SK-N-SH treated with all-trans-retinoic acid at 6 μM for 48 hours (cell line): ENCODE measurements around the gene TFEB.

Experiments
- ATAC-seq: fragments of 200-7000 bp; cut with Tn5 transposase; 3 replicates; pipeline ENCODE4 v1.9.1; 2020; ENCODE audit warnings: mild to moderate bottlenecking, moderate library complexity
- ARNTL ChIP-seq: fragments of 450-650 bp; formaldehyde crosslinking; IDR thresholded peaks from 2 replicates; pipeline ENCODE4 v1.5.0; 2020; ENCODE audit warnings: low read depth, mild to moderate bottlenecking, moderate library complexity, borderline replicate concordance
- ESRRG ChIP-seq: fragments of 250-450 bp; sonication (Bioruptor Pico); IDR thresholded peaks from 2 replicates; pipeline ENCODE4 v1.6.1; 2021; ENCODE audit warnings: mild to moderate bottlenecking
- GLIS3 ChIP-seq: fragments of 250-450 bp; sonication (Bioruptor Pico); IDR thresholded peaks from 2 replicates; pipeline ENCODE4 v1.5.0; 2020; ENCODE audit warnings: mild to moderate bottlenecking, moderate library complexity
- ISL1 ChIP-seq: fragments of 250-450 bp; sonication (Bioruptor Pico); IDR thresholded peaks from 2 replicates; pipeline ENCODE4 v2.1.2; 2022; ENCODE audit warnings: mild to moderate bottlenecking, moderate library complexity
- OSR1 ChIP-seq: fragments of 250-450 bp; sonication (Bioruptor Pico); IDR thresholded peaks from 2 replicates; pipeline ENCODE4 v1.8.0; 2022; ENCODE audit warnings: moderate library complexity, mild to moderate bottlenecking, inconsistent platforms
- PPARA ChIP-seq: fragments of 250-450 bp; sonication (Bioruptor Pico); IDR thresholded peaks from 2 replicates; pipeline ENCODE4 v1.5.0; 2020; ENCODE audit warnings: mild to moderate bottlenecking, borderline replicate concordance
- RARB ChIP-seq: fragments of 250-450 bp; sonication (Bioruptor Pico); IDR thresholded peaks from 2 replicates; pipeline ENCODE4 v1.8.0; 2021; ENCODE audit warnings: mild to moderate bottlenecking, moderate library complexity
- SNAI2 ChIP-seq: fragments of 250-450 bp; sonication (Bioruptor Pico); IDR thresholded peaks from 2 replicates; pipeline ENCODE4 v1.5.0; 2020; ENCODE audit warnings: mild to moderate bottlenecking, moderate library complexity
- TCF4 ChIP-seq: fragments of 250-450 bp; sonication (Bioruptor Pico); IDR thresholded peaks from 2 replicates; pipeline ENCODE4 v1.8.0; 2021; ENCODE audit warnings: mild to moderate bottlenecking, moderate library complexity, borderline replicate concordance
- TOX ChIP-seq: fragments of 250-450 bp; sonication (Bioruptor Pico); IDR thresholded peaks from 2 replicates; pipeline ENCODE4 v1.8.0; 2021; ENCODE audit warnings: mild to moderate bottlenecking, moderate library complexity, borderline replicate concordance
- ZC3H10 ChIP-seq: fragments of 250-450 bp; sonication (Bioruptor Pico); IDR thresholded peaks from 2 replicates; pipeline ENCODE4 v1.5.1; 2021; ENCODE audit warnings: mild to moderate bottlenecking, moderate library complexity
- ZFP3 ChIP-seq: fragments of 250-450 bp; sonication (Bioruptor Pico); IDR thresholded peaks from 2 replicates; pipeline ENCODE4 v1.5.0; 2020; ENCODE audit warnings: mild to moderate bottlenecking, moderate library complexity
- ZNF70 ChIP-seq: fragments of 450-650 bp; formaldehyde crosslinking; IDR thresholded peaks from 2 replicates; pipeline ENCODE4 v1.5.0; 2020; ENCODE audit warnings: mild to moderate bottlenecking, moderate library complexity
- ZNF8 ChIP-seq: fragments of 450-650 bp; formaldehyde crosslinking; IDR thresholded peaks from 2 replicates; pipeline ENCODE4 v1.5.0; 2020; ENCODE audit warnings: mild to moderate bottlenecking, moderate library complexity
- TF ChIP-seq, protein P1 (sequence below): fragments of 250-450 bp; sonication (Bioruptor Pico); IDR thresholded peaks from 2 replicates; pipeline ENCODE4 v1.8.0; 2021; ENCODE audit warnings: low read depth, mild to moderate bottlenecking, moderate library complexity, borderline replicate concordance
- TF ChIP-seq, protein P2 (sequence below): fragments of 250-450 bp; sonication (Bioruptor Pico); IDR thresholded peaks from 2 replicates; pipeline ENCODE4 v1.5.1; 2020; ENCODE audit warnings: low read depth, mild to moderate bottlenecking, moderate library complexity
- TF ChIP-seq, protein P3 (sequence below): fragments of 250-450 bp; sonication (Bioruptor Pico); IDR thresholded peaks from 2 replicates; pipeline ENCODE4 v1.5.0; 2020; ENCODE audit warnings: mild to moderate bottlenecking, moderate library complexity
- TF ChIP-seq, protein P4 (sequence below): fragments of 250-450 bp; sonication (Bioruptor Pico); IDR thresholded peaks from 2 replicates; pipeline ENCODE4 v1.5.1; 2021; ENCODE audit warnings: mild to moderate bottlenecking, moderate library complexity
- TF ChIP-seq, protein P5 (sequence below): fragments of 250-450 bp; sonication (Bioruptor Pico); IDR thresholded peaks from 2 replicates; pipeline ENCODE4 v1.8.0; 2020; ENCODE audit warnings: mild to moderate bottlenecking, moderate library complexity, borderline replicate concordance

Gene TFEB

DNA sequence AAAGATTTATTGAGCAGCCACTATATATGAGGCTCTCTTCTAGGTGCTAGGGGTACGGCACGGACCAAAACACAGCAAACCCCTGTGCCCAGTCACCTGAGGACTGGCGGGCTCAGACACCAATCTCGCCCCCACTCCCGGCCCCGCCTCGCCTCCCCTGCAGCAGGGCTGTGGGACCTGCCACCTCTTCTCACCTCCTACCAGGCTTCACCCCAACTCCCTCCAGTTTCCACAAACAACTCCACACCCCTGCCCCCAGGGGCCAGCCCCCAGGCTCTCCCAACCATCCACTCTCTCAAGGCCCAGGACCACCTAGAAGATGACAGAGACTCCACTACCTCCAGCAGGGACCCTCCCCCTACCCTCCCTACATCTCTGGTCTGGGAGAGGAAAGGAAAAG lies 6.5 kb downstream of the TFEB start:
- no peak for ATAC-seq
- TF ChIP-seq, protein P1, sequence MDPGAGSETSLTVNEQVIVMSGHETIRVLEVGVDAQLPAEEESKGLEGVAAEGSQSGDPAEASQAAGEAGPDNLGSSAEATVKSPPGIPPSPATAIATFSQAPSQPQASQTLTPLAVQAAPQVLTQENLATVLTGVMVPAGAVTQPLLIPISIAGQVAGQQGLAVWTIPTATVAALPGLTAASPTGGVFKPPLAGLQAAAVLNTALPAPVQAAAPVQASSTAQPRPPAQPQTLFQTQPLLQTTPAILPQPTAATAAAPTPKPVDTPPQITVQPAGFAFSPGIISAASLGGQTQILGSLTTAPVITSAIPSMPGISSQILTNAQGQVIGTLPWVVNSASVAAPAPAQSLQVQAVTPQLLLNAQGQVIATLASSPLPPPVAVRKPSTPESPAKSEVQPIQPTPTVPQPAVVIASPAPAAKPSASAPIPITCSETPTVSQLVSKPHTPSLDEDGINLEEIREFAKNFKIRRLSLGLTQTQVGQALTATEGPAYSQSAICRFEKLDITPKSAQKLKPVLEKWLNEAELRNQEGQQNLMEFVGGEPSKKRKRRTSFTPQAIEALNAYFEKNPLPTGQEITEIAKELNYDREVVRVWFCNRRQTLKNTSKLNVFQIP (CRISPR knock-in tag) = no peak
- TF ChIP-seq TOX (CRISPR knock-in tag) (no peak), RARB (CRISPR knock-in tag) (no peak), ESRRG (CRISPR knock-in tag) (no peak), ARNTL (CRISPR knock-in tag) (no peak), ZFP3 (CRISPR knock-in tag) (no peak), GLIS3 (no peak), ZNF70 (CRISPR knock-in tag) (no peak), SNAI2 (no peak), ISL1 (no peak)
- TF ChIP-seq, protein P2, sequence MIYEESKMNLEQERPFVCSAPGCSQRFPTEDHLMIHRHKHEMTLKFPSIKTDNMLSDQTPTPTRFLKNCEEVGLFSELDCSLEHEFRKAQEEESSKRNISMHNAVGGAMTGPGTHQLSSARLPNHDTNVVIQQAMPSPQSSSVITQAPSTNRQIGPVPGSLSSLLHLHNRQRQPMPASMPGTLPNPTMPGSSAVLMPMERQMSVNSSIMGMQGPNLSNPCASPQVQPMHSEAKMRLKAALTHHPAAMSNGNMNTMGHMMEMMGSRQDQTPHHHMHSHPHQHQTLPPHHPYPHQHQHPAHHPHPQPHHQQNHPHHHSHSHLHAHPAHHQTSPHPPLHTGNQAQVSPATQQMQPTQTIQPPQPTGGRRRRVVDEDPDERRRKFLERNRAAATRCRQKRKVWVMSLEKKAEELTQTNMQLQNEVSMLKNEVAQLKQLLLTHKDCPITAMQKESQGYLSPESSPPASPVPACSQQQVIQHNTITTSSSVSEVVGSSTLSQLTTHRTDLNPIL = no peak

DNA sequence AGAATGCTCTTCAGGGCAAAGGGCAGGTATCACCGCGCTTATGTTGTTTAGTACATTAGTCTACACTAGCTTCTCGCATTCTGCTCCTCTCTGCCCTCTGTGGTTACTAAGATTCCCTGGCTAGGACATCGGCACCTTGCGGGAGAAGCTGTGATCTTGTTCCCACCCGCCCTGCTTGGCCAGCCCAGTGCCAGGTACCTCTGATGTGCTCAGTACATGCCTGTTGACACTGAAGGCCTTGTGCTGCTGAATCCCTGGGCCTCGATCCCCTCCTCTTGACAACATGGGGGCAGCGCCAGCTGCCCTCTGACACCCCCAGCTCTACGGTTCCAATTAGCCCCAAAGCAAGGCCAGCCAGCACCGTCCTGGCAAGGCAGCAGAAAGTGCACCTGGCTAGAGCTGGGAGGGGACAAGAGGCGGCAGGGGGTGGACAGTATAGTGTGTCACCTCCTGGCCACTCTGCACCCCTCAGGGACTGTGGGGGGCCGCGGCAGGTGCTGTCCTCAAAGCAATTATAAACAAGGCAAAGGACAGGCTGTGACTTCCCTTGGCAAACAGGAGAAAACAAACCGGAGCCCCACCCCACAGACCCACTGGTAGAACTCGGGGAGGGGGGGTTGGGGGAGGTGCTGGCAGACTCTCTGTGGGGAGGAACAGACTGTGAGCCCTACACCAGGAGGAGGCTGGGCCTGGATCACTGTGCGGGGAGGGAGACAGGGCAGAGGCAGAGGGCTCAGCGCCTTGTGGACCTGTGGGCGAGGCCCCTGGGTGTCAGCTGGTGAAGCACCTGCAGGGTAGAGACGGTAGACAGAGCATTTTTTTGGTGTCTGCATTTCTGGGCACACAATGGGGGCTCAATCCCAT lies 7.1 kb downstream of the TFEB start:
- ATAC-seq = no peak
- TF ChIP-seq ZNF70 (CRISPR knock-in tag) = no peak
- TF ChIP-seq ZNF8 (CRISPR knock-in tag) = no peak
- TF ChIP-seq, protein P3, sequence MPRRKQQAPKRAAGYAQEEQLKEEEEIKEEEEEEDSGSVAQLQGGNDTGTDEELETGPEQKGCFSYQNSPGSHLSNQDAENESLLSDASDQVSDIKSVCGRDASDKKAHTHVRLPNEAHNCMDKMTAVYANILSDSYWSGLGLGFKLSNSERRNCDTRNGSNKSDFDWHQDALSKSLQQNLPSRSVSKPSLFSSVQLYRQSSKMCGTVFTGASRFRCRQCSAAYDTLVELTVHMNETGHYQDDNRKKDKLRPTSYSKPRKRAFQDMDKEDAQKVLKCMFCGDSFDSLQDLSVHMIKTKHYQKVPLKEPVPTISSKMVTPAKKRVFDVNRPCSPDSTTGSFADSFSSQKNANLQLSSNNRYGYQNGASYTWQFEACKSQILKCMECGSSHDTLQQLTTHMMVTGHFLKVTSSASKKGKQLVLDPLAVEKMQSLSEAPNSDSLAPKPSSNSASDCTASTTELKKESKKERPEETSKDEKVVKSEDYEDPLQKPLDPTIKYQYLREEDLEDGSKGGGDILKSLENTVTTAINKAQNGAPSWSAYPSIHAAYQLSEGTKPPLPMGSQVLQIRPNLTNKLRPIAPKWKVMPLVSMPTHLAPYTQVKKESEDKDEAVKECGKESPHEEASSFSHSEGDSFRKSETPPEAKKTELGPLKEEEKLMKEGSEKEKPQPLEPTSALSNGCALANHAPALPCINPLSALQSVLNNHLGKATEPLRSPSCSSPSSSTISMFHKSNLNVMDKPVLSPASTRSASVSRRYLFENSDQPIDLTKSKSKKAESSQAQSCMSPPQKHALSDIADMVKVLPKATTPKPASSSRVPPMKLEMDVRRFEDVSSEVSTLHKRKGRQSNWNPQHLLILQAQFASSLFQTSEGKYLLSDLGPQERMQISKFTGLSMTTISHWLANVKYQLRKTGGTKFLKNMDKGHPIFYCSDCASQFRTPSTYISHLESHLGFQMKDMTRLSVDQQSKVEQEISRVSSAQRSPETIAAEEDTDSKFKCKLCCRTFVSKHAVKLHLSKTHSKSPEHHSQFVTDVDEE (CRISPR knock-in tag) = no peak
- TF ChIP-seq TOX (CRISPR knock-in tag) = no peak
- TF ChIP-seq OSR1 = no peak
- TF ChIP-seq, protein P1 (CRISPR knock-in tag) = no peak
- no peak for TF ChIP-seq ARNTL (CRISPR knock-in tag)
- no peak for TF ChIP-seq TCF4 (CRISPR knock-in tag)
- no peak for TF ChIP-seq GLIS3
- TF ChIP-seq, protein P4, sequence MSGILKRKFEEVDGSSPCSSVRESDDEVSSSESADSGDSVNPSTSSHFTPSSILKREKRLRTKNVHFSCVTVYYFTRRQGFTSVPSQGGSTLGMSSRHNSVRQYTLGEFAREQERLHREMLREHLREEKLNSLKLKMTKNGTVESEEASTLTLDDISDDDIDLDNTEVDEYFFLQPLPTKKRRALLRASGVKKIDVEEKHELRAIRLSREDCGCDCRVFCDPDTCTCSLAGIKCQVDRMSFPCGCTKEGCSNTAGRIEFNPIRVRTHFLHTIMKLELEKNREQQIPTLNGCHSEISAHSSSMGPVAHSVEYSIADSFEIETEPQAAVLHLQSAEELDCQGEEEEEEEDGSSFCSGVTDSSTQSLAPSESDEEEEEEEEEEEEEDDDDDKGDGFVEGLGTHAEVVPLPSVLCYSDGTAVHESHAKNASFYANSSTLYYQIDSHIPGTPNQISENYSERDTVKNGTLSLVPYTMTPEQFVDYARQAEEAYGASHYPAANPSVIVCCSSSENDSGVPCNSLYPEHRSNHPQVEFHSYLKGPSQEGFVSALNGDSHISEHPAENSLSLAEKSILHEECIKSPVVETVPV (CRISPR knock-in tag) = no peak
- TF ChIP-seq, protein P5, sequence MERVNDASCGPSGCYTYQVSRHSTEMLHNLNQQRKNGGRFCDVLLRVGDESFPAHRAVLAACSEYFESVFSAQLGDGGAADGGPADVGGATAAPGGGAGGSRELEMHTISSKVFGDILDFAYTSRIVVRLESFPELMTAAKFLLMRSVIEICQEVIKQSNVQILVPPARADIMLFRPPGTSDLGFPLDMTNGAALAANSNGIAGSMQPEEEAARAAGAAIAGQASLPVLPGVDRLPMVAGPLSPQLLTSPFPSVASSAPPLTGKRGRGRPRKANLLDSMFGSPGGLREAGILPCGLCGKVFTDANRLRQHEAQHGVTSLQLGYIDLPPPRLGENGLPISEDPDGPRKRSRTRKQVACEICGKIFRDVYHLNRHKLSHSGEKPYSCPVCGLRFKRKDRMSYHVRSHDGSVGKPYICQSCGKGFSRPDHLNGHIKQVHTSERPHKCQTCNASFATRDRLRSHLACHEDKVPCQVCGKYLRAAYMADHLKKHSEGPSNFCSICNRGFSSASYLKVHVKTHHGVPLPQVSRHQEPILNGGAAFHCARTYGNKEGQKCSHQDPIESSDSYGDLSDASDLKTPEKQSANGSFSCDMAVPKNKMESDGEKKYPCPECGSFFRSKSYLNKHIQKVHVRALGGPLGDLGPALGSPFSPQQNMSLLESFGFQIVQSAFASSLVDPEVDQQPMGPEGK (CRISPR knock-in tag) = no peak
- TF ChIP-seq RARB (CRISPR knock-in tag) = no peak
- no peak for TF ChIP-seq ZC3H10 (CRISPR knock-in tag)
- no peak for TF ChIP-seq SNAI2
- no peak for TF ChIP-seq PPARA (CRISPR knock-in tag)
- TF ChIP-seq, all 23 proteins: peak for 0
